H9 (cell line): ENCODE results near the gene LDLRAD4. TPM values are rescaled to one million over a fixed set of nuclear protein-coding genes. Genes with fewer than 3 reads are reported as not detected.

ENCODE experiments used
- DNase-seq: peaks from one replicate; pipeline ENCODE4 v3.0.0-alpha.2; 2017
- H2AFZ ChIP-seq: one replicate; pipeline ENCODE4 v1.6.1; 2013; ENCODE audit warnings: mild to moderate bottlenecking, low read length, control low read depth, moderate library complexity
- H2AK5ac ChIP-seq: 2 replicates; pipeline ENCODE4 v1.6.1; 2013; ENCODE audit warnings: low read length, control low read depth, mixed read lengths; ENCODE audit not compliant: insufficient read length
- H2BK120ac ChIP-seq: one replicate; pipeline ENCODE4 v1.6.1; 2013; ENCODE audit warnings: low read depth, mild to moderate bottlenecking, low read length, control low read depth, inconsistent platforms; ENCODE audit not compliant: poor library complexity, severe bottlenecking
- H2BK12ac ChIP-seq: 2 replicates; pipeline ENCODE4 v1.6.1; 2013; ENCODE audit warnings: low read length, control low read depth, mixed read lengths, low read depth; ENCODE audit not compliant: insufficient read length
- H2BK15ac ChIP-seq: 2 replicates; pipeline ENCODE4 v1.6.1; 2013; ENCODE audit warnings: low read depth, low read length, control low read depth
- H2BK20ac ChIP-seq: one replicate; pipeline ENCODE4 v1.6.1; 2013; ENCODE audit warnings: low read depth, mild to moderate bottlenecking, low read length, control low read depth, inconsistent platforms; ENCODE audit not compliant: poor library complexity, severe bottlenecking
- H2BK5ac ChIP-seq: 2 replicates; pipeline ENCODE4 v1.6.1; 2013; ENCODE audit warnings: low read length, control low read depth, mixed read lengths; ENCODE audit not compliant: insufficient read length
- H3K14ac ChIP-seq: 2 replicates; pipeline ENCODE4 v1.6.1; 2013; ENCODE audit warnings: low read length, control low read depth; ENCODE audit not compliant: insufficient read depth
- H3K18ac ChIP-seq: 2 replicates; pipeline ENCODE4 v1.6.1; 2013; ENCODE audit warnings: low read depth, mild to moderate bottlenecking, mixed read lengths, low read length, control low read depth; ENCODE audit not compliant: insufficient read length
- H3K23ac ChIP-seq: 2 replicates; pipeline ENCODE4 v1.6.1; 2013; ENCODE audit warnings: low read length, control low read depth, mixed read lengths, low read depth; ENCODE audit not compliant: insufficient read length
- H3K23me2 ChIP-seq: 2 replicates; pipeline ENCODE4 v1.6.1; 2013; ENCODE audit warnings: low read depth, mild to moderate bottlenecking, mixed read lengths, low read length, control low read depth; ENCODE audit not compliant: insufficient read length, poor library complexity, severe bottlenecking
- H3K27ac ChIP-seq: 2 replicates; pipeline ENCODE4 v1.5.1; 2013; ENCODE audit warnings: low read length, control low read depth, mixed read lengths, low read depth; ENCODE audit not compliant: insufficient read length
- H3K27me3 ChIP-seq: 2 replicates; pipeline ENCODE4 v1.6.1; 2013; ENCODE audit warnings: low read length, control low read depth, inconsistent platforms; ENCODE audit not compliant: insufficient read depth
- H3K4ac ChIP-seq: 2 replicates; pipeline ENCODE4 v1.6.1; 2013; ENCODE audit warnings: low read depth, mild to moderate bottlenecking, control low read depth, inconsistent platforms, low read length, moderate library complexity
- H3K4me1 ChIP-seq: 2 replicates; pipeline ENCODE4 v1.6.1; 2013; ENCODE audit warnings: low read length, control low read depth, inconsistent platforms; ENCODE audit not compliant: insufficient read depth
- H3K4me2 ChIP-seq: 2 replicates; pipeline ENCODE4 v1.6.1; 2013; ENCODE audit warnings: low read length, control low read depth, mixed read lengths; ENCODE audit not compliant: insufficient read length, insufficient read depth
- H3K56ac ChIP-seq: 2 replicates; pipeline ENCODE4 v1.6.1; 2013; ENCODE audit warnings: low read depth, mild to moderate bottlenecking, mixed read lengths, low read length, control low read depth; ENCODE audit not compliant: insufficient read length
- H3K79me1 ChIP-seq: 2 replicates; pipeline ENCODE4 v1.6.1; 2013; ENCODE audit warnings: low read depth, mild to moderate bottlenecking, moderate library complexity, low read length, control low read depth, inconsistent platforms; ENCODE audit not compliant: insufficient read depth, poor library complexity, severe bottlenecking
- H3K79me2 ChIP-seq: 2 replicates; pipeline ENCODE4 v1.6.1; 2013; ENCODE audit warnings: low read length, control low read depth, inconsistent platforms; ENCODE audit not compliant: insufficient read depth
- H3K9ac ChIP-seq: 2 replicates; pipeline ENCODE4 v1.6.1; 2013; ENCODE audit warnings: low read length, control low read depth, mixed read lengths; ENCODE audit not compliant: insufficient read length; ENCODE audit errors: extremely low read depth
- H3K9me3 ChIP-seq: one replicate; pipeline ENCODE4 v1.6.1; 2013; ENCODE audit warnings: low read depth, low read length, inconsistent platforms; ENCODE audit not compliant: control insufficient read depth
- H3T11ph ChIP-seq: one replicate; pipeline ENCODE4 v1.6.1; 2013; ENCODE audit warnings: mild to moderate bottlenecking, low read length, control low read depth, inconsistent platforms
- H4K20me1 ChIP-seq: one replicate; pipeline ENCODE4 v1.6.1; 2013; ENCODE audit not compliant: control insufficient read depth, insufficient read length, insufficient read depth
- H4K5ac ChIP-seq: 2 replicates; pipeline ENCODE4 v1.6.1; 2013; ENCODE audit warnings: low read depth, mild to moderate bottlenecking, mixed read lengths, low read length, control low read depth; ENCODE audit not compliant: insufficient read length
- H4K8ac ChIP-seq: replicated peaks from 2 replicates; pipeline ENCODE4 v1.6.1; 2013; ENCODE audit warnings: low read length, control low read depth, mixed read lengths, low read depth; ENCODE audit not compliant: insufficient read length
- H4K91ac ChIP-seq: 2 replicates; pipeline ENCODE4 v1.6.1; 2013; ENCODE audit warnings: low read depth, mild to moderate bottlenecking, moderate library complexity, mixed read lengths, low read length, control low read depth; ENCODE audit not compliant: insufficient read length
- H3K27ac Mint-ChIP-seq, 3 experiments: 2 replicates in 2 of 3; 3 replicates in 1 of 3; pipeline ENCODE4 v1.8.0; 2020 to 2021; ENCODE audit warnings: mixed read lengths in 3 of 3, mild to moderate bottlenecking in 1 of 3, moderate library complexity in 1 of 3
- H3K27me3 Mint-ChIP-seq: 2 replicates; pipeline ENCODE4 v1.8.0; 2021; ENCODE audit warnings: low read depth, mild to moderate bottlenecking, moderate library complexity, mixed read lengths
- H3K36me3 Mint-ChIP-seq, 3 experiments: 2 replicates in 2 of 3; 3 replicates in 1 of 3; pipeline ENCODE4 v1.8.0; 2020 to 2021; ENCODE audit warnings: low read depth in 3 of 3, mixed read lengths in 3 of 3; ENCODE audit not compliant: insufficient read depth in 1 of 3
- H3K4me1 Mint-ChIP-seq, 2 experiments: 2 replicates each; pipeline ENCODE4 v1.8.0; 2020; ENCODE audit warnings: mixed read lengths in 2 of 2
- H3K4me3 Mint-ChIP-seq, 2 experiments: 2 replicates in 1 of 2; 3 replicates in 1 of 2; pipeline ENCODE4 v1.8.0; 2020 to 2021; ENCODE audit warnings: mild to moderate bottlenecking in 2 of 2, mixed read lengths in 2 of 2, moderate library complexity in 1 of 2
- H3K9me3 Mint-ChIP-seq, 2 experiments: 2 replicates in 1 of 2; 3 replicates in 1 of 2; pipeline ENCODE4 v1.8.0; 2020; ENCODE audit warnings: mild to moderate bottlenecking in 2 of 2, mixed read lengths in 2 of 2, moderate library complexity in 1 of 2
- CTCF ChIP-seq: fragments of 200-600 bp; sonication (generic); conservative IDR thresholded peaks from 3 replicates; pipeline ENCODE4 v1.8.0; 2021; ENCODE audit warnings: antibody characterized with exemption, mild to moderate bottlenecking
- WGBS: extraction: QIAGEN DNeasy Blood & Tissue Kit; methylation state at CpG from one replicate; pipeline ENCODE4 v1.1.7; 2013; ENCODE audit warnings: missing lambda C conversion rate, low lambda C conversion rate, mixed read lengths; ENCODE audit not compliant: insufficient read length; ENCODE audit errors: extremely low coverage; 5-methylcytosine and 5-hydroxymethylcytosine counted together
- total RNA-seq: library from RNA; stranded (reverse); gene quantifications from 2 replicates; pipeline ENCODE4 v1.2.1, GENCODE V29; 2021

The LDLRAD4 gene
- total RNA-seq, 1 experiment from 2014 or later = 3.9 TPM

GRCh38 chr18:13194239-13194638 is 24.3 kb upstream of the LDLRAD4 start:
- no peaks in the 10 kb centered on the region for H3K23me2 ChIP-seq
- no peaks in the 10 kb centered on the region for H3K27me3 ChIP-seq
- no peaks in the 10 kb centered on the region for H3K79me2 ChIP-seq
- H3K56ac ChIP-seq = no peak overlapping the region
- DNase-seq = no peak
- no peak overlapping the region for H3K23ac ChIP-seq
- no peaks in the 10 kb centered on the region for H3K79me1 ChIP-seq
- H3K9ac ChIP-seq = no peak overlapping the region
- Mint-ChIP-seq H3K36me3 (peaks cover 2 to 10% (median 3%) of the 10 kb centered on the region in 3 experiments), H3K27me3 (no peaks in the 10 kb centered on the region), H3K27ac (no peak overlapping the region), H3K4me3 (no peak overlapping the region), H3K9me3 (peaks cover 15% of the 10 kb centered on the region in 2 experiments), H3K4me1 (peaks cover 7 to 8% of the 10 kb centered on the region in 2 experiments)
- no peak overlapping the region for H4K8ac ChIP-seq
- no peak overlapping the region for H3K4ac ChIP-seq
- no peak overlapping the region for H2AFZ ChIP-seq
- no peaks in the 10 kb centered on the region for H4K20me1 ChIP-seq
- H2BK5ac ChIP-seq = no peak overlapping the region
- H3K4me1 ChIP-seq = no peaks in the 10 kb centered on the region
- H3K4me2 ChIP-seq = no peak overlapping the region
- no peak overlapping the region for H3K27ac ChIP-seq
- H3K18ac ChIP-seq = no peak overlapping the region
- no peak for TF ChIP-seq CTCF
- no peak overlapping the region for H3K14ac ChIP-seq
- no peak overlapping the region for H2BK15ac ChIP-seq
- no peak overlapping the region for H2BK20ac ChIP-seq
- no peak overlapping the region for H2AK5ac ChIP-seq
- no peak overlapping the region for H2BK12ac ChIP-seq
- no peak overlapping the region for H4K91ac ChIP-seq
- H2BK120ac ChIP-seq = no peak overlapping the region
- no peak overlapping the region for H4K5ac ChIP-seq
- H3T11ph ChIP-seq = no peak overlapping the region
- H3K9me3 ChIP-seq = peaks cover 6% of the 10 kb centered on the region
- no CpG with 5 or more reads among the region's 2 CpGs for WGBS
